PC-3 (cell line): ENCODE results near the gene PRM3. TPM values are rescaled to one million over a fixed set of nuclear protein-coding genes. Genes with fewer than 3 reads are reported as not detected.

ENCODE experiments used
- ATAC-seq: fragments of 200-7000 bp; cut with Tn5 transposase; 2 replicates; pipeline ENCODE4 v1.9.1; 2020; ENCODE audit warnings: mild to moderate bottlenecking, moderate library complexity
- BruUV-seq: library from RNA; stranded (reverse); fragments of 400-500 nt; replicated peaks from 2 replicates; lab custom pipeline; 2021; lab: Mats Ljungman, UMichigan
- CTCF ChIA-PET: fragments of 300-600 bp; sonication (Branson Sonifier 250); formaldehyde crosslinking; loops from one replicate; lab custom pipeline; 2022; ENCODE audit warnings: antibody characterized with exemption; lab: Charles Lee
- POLR2A ChIA-PET: fragments of 300-600 bp; sonication (Branson Sonifier 250); formaldehyde crosslinking; loops from one replicate; lab custom pipeline; 2022; ENCODE audit warnings: antibody characterized with exemption; ENCODE audit not compliant: unreplicated experiment; lab: Charles Lee
- DNase-seq: peaks from one replicate; pipeline ENCODE4 v3.0.0-alpha.2; 2015
- H2AFZ ChIP-seq: fragments of 300-600 bp; sonication (generic); 2 replicates; pipeline ENCODE4 v1.6.0; 2016; ENCODE audit warnings: antibody characterized with exemption, low read length
- H3F3A ChIP-seq: fragments of 300-600 bp; sonication (generic); one replicate; pipeline ENCODE4 v1.6.0; 2017; ENCODE audit warnings: antibody characterized with exemption, low read length, control low read depth, mild to moderate bottlenecking; ENCODE audit not compliant: unreplicated experiment
- H3K27ac ChIP-seq: fragments of 300-600 bp; sonication (generic); 2 replicates; pipeline ENCODE4 v1.5.1; 2016; ENCODE audit warnings: mild to moderate bottlenecking, low read length
- H3K27me3 ChIP-seq: fragments of 300-600 bp; sonication (generic); 2 replicates; pipeline ENCODE4 v1.6.1; 2016; ENCODE audit warnings: low read length, mixed read lengths
- H3K36me3 ChIP-seq: fragments of 300-600 bp; sonication (generic); 2 replicates; pipeline ENCODE4 v1.6.1; 2016; ENCODE audit warnings: low read depth, mixed run types, low read length, mixed read lengths
- H3K4me1 ChIP-seq: fragments of 300-600 bp; sonication (generic); 2 replicates; pipeline ENCODE4 v1.5.1; 2016; ENCODE audit warnings: low read length; ENCODE audit not compliant: insufficient read depth
- H3K4me2 ChIP-seq: fragments of 300-600 bp; sonication (generic); 2 replicates; pipeline ENCODE4 v1.6.0; 2016; ENCODE audit warnings: low read length
- H3K4me3 ChIP-seq: fragments of 300-600 bp; sonication (generic); 2 replicates; pipeline ENCODE4 v1.5.1; 2016; ENCODE audit warnings: mild to moderate bottlenecking, low read length, mixed read lengths
- H3K79me2 ChIP-seq: fragments of 300-600 bp; sonication (generic); 2 replicates; pipeline ENCODE4 v1.6.1; 2017; ENCODE audit warnings: low read length, mixed read lengths
- H3K9ac ChIP-seq: fragments of 300-600 bp; sonication (generic); 2 replicates; pipeline ENCODE4 v1.6.0; 2016; ENCODE audit warnings: mild to moderate bottlenecking, low read length
- H3K9me2 ChIP-seq: fragments of 300-600 bp; sonication (generic); replicated peaks from 2 replicates; pipeline ENCODE4 v1.6.1; 2016; ENCODE audit warnings: mixed run types, low read length, mixed read lengths
- H3K9me3 ChIP-seq: fragments of 300-600 bp; sonication (generic); 2 replicates; pipeline ENCODE4 v1.6.1; 2016; ENCODE audit warnings: low read length, mixed read lengths
- H4K20me1 ChIP-seq: fragments of 300-600 bp; sonication (generic); 2 replicates; pipeline ENCODE4 v1.6.1; 2016; ENCODE audit warnings: low read length, mixed read lengths
- EZH2 ChIP-seq: fragments of 300-600 bp; sonication (generic); IDR thresholded peaks from one replicate; pipeline ENCODE4 v1.6.1; 2017; ENCODE audit warnings: antibody characterized with exemption, mild to moderate bottlenecking, low read length; ENCODE audit not compliant: unreplicated experiment
- EZH2phosphoT487 ChIP-seq: fragments of 300-600 bp; sonication (generic); IDR thresholded peaks from 2 replicates; pipeline ENCODE4 v1.6.1; 2018; ENCODE audit warnings: mild to moderate bottlenecking, antibody characterized with exemption, low read length, borderline replicate concordance
- intact Hi-C: fragments of 100-400 bp; cut with micrococcal nuclease; formaldehyde crosslinking; loops from 2 replicates; pipeline ENCODE4 v1.9.0; 2023
- total RNA-seq: library from RNA; depleted of rRNA; stranded (reverse); fragments of >200 nt; gene quantifications from 2 replicates; pipeline ENCODE4 v1.2.3, GENCODE V29; 2014
- TF ChIP-seq, protein P1 (sequence below): fragments of 300-600 bp; sonication (generic); conservative IDR thresholded peaks from 2 replicates; pipeline ENCODE4 v1.5.1; 2017; ENCODE audit warnings: antibody characterized with exemption, low read depth, mild to moderate bottlenecking, low read length

PRM3 gene
- total RNA-seq, 1 experiment from 2014 or later: not detected

DNA sequence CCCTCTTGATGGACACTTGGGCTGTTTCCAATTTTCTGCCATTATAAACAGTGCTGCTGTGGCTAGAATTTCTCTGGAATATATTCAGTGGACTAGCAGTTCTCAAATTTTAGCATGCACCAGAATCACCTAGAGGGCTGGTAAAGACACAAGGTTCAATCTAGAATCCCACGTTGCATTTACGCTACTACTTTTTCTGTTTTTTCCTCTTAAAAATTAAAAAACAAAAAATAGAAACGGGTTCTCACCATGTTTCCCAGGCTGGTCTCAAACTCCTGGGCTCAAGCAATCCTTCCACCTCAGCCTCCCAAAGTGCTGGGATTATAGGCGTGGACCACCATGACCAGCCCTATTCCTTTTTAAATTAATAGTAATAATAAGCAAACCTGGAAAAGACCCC lies 22.2 kb upstream of the PRM3 start:
- CTCF ChIA-PET: no interaction called here
- intact Hi-C loops: no loop called here

DNA sequence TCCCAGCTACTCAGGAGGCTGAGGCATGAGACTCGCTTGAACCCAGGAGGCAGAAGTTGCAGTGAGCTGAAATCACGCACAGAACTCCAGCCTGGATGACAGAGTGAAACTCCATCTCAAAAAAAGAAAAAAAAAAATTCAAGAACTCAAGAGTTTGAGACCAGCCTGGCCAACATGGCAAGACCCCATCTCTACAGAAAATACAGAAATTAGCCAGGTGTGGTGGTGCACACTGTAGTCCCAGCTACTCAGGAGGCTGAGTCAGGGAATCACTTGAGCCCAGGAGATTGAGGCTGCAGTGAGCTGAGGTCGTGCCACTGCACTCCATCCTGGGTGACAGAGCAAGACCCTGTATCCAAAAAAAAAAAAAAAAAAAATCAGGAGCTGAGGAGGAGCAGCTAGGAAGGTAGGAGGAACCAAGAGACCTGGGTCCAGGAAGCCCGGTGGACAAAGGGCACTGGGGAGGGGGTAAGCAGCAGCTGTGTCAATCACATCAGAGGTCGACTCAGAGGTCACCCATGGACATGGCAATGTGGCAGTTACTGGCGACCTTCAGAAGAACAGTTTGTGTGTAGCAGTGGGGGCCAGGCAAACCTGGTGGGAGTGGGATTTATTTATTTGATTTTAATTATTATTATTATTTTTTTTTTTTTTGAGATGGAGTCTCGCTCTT lies 18.8 kb upstream of the PRM3 start:
- TF ChIP-seq EZH2phosphoT487: no peak
- TF ChIP-seq EZH2: no peak
- TF ChIP-seq, protein P1, sequence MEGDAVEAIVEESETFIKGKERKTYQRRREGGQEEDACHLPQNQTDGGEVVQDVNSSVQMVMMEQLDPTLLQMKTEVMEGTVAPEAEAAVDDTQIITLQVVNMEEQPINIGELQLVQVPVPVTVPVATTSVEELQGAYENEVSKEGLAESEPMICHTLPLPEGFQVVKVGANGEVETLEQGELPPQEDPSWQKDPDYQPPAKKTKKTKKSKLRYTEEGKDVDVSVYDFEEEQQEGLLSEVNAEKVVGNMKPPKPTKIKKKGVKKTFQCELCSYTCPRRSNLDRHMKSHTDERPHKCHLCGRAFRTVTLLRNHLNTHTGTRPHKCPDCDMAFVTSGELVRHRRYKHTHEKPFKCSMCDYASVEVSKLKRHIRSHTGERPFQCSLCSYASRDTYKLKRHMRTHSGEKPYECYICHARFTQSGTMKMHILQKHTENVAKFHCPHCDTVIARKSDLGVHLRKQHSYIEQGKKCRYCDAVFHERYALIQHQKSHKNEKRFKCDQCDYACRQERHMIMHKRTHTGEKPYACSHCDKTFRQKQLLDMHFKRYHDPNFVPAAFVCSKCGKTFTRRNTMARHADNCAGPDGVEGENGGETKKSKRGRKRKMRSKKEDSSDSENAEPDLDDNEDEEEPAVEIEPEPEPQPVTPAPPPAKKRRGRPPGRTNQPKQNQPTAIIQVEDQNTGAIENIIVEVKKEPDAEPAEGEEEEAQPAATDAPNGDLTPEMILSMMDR: no peak
- POLR2A ChIA-PET: no interaction called here
- DNase-seq: no peak
- Histone ChIP-seq H3K27me3 (no peaks in the 10 kb centered on the region), H3K9me3 (no peaks in the 10 kb centered on the region), H3K9ac (no peak overlapping the region), H3K79me2 (no peaks in the 10 kb centered on the region), H3K9me2 (no peaks in the 10 kb centered on the region), H3K4me2 (no peak overlapping the region), H2AFZ (no peak overlapping the region), H3K36me3 (no peaks in the 10 kb centered on the region), H3K27ac (no peak overlapping the region), H3F3A (no peaks in the 10 kb centered on the region), H3K4me3 (no peak overlapping the region), H4K20me1 (no peaks in the 10 kb centered on the region), H3K4me1 (no peaks in the 10 kb centered on the region)
- intact Hi-C loops: no loop called here
- ATAC-seq: no peak
- CTCF ChIA-PET: no interaction called here
- BruUV-seq: no TSS peak

More for the DNA sequence above, 22.2 kb upstream of the PRM3 start:
- Histone ChIP-seq H3K4me2 (no peak overlapping the region), H3K9me2 (no peaks in the 10 kb centered on the region), H3K27ac (no peak overlapping the region), H3K4me1 (no peaks in the 10 kb centered on the region), H3K4me3 (no peak overlapping the region), H3K36me3 (no peaks in the 10 kb centered on the region), H3K9ac (no peak overlapping the region), H3F3A (no peaks in the 10 kb centered on the region), H3K27me3 (no peaks in the 10 kb centered on the region), H3K9me3 (no peaks in the 10 kb centered on the region), H3K79me2 (no peaks in the 10 kb centered on the region), H2AFZ (no peak overlapping the region), H4K20me1 (no peaks in the 10 kb centered on the region)
- DNase-seq: no peak
- no peak for TF ChIP-seq EZH2phosphoT487
- TF ChIP-seq, protein P1: no peak
- BruUV-seq: no TSS peak
- POLR2A ChIA-PET: no interaction called here
- ATAC-seq: no peak

DNA sequence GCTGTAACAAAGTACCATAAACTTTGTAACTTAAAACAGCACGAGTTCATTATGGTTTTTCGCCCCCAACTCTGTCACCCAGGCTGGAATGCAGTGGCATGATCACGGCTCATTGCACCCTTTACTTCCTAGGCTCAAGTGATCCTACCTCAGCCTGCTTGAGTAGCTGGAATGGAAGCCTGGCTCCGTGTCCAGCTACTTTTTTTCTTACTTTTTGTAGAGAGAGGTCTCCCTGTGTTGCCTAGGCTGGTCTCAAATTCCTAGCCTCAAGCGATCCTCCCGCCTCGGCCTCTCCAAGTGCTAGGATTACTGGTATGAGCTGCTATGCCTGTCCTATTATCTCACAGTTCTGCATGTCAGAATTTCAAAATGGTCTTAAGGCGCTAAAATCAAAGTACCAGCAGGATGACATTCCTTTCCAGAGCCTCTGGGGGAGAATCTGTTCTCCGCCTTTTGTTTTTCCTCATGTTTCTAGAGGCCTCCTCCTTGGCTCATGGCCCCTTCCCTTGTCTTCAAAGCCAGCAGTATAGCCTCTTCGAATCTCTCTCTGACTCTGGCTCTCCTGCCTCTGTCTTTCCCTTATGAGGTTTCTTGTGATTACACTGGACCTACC lies 17.8 kb upstream of the PRM3 start:
- Histone ChIP-seq H2AFZ (no peak overlapping the region), H3K9me3 (no peaks in the 10 kb centered on the region), H3K9ac (no peak overlapping the region), H3K9me2 (no peaks in the 10 kb centered on the region), H3K79me2 (no peaks in the 10 kb centered on the region), H3K4me3 (no peak overlapping the region), H3F3A (no peaks in the 10 kb centered on the region), H4K20me1 (no peaks in the 10 kb centered on the region), H3K4me2 (no peak overlapping the region), H3K36me3 (no peaks in the 10 kb centered on the region), H3K4me1 (no peaks in the 10 kb centered on the region), H3K27ac (no peak overlapping the region), H3K27me3 (no peaks in the 10 kb centered on the region)
- TF ChIP-seq, protein P1: no peak
- no peak for TF ChIP-seq EZH2
- no peak for TF ChIP-seq EZH2phosphoT487
- ChIA-PET CTCF (no interaction called here), POLR2A (no interaction called here)
- no peak for DNase-seq
- BruUV-seq: no TSS peak
- intact Hi-C loops: no loop called here
- ATAC-seq: no peak
